GM18909 (cell line): Measurements from ENCODE around the gene CLEC16A.

ENCODE experiments used
- ATAC-seq: cut with Tn5 transposase; IDR thresholded peaks from one replicate; pipeline ENCODE4 v1.9.1; 2021; ENCODE audit warnings: mild to moderate bottlenecking; ENCODE audit not compliant: unreplicated experiment, poor library complexity

CLEC16A gene

DNA sequence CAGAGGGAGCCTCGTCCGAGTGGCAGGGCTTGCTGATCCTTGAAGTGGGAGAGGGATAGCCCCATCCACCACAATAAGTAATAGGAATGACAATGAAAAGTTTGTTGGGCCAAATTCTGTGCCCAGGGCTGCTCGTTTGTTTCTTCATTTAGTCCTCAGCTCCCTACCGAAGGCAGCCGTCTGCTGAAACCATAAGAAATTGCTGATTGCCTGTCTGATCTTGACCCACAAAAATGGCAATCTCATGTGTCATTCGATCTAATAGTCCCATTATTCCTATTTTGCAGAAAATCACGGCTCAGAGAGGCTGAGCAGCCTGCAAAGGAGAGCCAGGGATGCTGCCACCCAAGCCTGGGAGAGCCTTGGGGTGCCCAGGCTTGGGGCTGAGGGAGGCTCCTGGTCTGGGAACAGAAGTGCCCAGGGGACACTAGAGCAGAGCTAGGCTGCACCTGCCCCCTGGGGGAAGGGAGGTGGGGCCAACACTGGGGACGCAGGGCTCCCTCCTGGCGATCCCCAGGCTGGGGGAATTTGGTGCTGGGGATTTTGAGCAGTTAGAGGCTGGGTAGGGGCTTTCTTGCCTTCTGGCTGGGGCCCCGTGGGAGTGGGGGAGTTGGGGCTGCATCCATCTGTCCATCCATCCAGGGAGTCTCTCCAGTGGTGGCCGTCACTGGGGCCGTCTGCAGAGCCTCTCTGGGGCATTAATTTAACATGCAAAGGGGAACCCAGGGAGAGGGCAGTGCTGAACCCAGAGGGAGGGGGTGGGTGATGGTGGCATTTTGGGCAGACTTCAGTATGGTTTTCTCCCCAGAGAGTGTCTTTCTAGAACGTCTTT is 258.1 kb downstream of the CLEC16A start:
- no peak for ATAC-seq

DNA sequence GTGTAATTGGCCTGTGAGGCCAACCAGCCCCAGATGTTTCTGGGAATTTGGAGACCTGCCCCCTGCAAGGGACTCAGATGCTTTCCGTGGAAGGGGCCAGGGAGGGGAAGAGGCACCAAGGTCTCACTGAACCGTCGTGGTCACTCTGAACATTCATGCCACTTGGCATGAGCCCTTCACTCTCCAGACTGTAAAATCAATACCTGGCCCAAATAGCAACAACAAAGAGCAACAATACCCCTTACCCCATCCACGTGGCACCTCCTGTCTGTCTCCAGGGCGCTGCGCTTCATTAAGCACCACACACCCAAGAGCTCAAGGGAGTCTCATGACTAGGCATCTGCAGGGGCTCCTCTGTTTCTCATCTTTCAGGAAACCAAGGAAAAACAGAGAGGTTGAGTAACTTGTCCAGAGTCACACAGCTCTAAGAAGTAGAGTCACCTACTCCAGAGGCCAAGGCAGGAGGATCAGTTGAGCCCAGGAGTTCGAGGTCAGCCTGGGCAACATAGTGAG is 258.8 kb downstream of the CLEC16A start:
- no peak for ATAC-seq

DNA sequence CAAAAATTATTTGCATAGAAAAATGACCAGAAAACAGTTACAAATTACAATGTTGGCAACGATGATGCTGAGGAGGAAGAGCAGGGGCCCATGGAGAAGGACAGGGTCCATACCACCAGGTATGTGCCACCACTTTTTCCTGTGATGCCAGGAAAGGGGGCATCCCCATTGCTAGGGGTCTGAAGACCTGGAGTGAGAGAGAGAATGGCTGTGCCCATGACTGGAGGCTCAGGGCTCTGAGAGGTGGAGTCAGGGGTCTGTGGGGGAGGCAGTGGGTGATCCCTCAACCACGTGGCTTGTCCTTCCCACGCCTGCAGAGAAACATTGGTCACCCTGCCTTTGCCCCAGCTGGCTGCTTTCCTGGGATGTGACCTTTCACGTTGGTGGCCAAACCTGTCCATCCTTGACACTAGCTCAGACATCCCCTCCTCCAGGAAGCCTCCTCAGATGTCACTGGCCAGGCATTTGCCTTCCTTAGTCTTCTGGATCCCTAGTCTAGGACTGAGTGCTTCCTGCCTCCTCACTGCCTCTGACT is 260.2 kb downstream of the CLEC16A start:
- no peak for ATAC-seq

DNA sequence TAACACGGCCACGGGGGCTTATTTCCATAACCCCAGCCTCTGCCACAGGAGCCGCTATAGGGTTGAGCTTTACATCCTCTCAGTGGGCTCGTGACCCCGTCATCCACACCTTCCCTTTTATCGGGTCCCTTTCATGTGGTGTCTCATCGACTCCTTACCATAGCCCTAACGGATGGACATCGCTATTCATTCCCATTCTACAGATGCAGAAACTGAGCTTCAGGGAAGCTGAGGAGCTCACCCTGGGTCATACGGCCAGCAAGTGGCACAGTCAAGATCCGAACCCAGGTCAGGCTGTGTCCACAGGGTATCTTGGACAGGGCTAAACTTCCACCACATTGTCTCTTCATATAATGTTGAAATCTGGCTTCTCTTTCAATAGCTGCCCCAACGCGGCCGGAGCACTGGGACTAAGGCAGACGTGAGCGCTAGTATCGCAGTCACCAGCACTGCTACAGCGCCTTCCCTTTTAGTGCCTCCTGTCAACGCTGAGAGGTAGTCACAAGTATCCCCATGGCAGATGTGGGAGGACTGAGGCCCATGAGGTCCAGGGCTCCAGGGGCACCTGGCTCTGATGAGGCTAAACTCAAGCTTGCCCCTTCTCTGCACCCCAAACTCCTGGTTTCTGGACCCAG is 260.8 kb downstream of the CLEC16A start:
- ATAC-seq: no peak

DNA sequence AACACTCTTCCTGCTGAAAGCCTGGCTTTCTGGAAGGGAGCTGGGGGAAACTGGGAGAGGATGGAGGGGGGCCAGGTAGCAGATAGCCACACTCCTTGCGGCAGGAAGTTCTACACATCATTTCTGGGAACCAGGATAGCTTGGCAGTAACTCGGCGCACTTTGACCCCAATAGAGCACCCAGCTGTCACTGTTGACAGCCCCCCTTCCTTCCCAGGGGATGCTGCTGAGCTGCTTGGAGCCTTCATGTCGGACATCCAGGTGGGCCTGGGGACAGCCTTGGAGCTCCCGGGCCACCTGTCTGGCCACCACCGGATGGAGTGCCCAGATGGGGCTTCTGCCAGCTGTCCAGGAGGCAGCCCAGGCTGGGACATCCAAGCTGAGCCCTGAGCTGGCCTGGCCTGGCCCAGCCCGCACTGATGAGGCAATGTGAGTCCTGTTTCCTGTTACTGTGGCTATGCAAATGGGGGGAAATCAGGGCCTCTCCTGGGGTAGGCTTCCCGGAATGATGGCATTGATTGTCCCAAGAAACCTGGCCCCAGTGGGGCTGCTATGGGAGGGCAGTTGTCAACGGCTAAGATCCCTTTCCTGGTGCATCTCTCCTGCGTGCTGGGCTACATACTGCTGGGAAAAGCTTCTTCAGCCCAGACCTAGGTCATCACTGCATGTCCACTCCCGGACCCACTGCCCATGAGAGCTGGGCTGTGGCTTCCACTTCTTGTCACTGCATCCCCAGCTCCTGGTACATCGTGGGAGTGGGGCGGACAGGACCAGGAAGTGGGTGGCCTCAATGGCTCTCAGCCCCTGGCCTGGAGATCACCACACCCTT is 261.6 kb downstream of the CLEC16A start:
- ATAC-seq: no peak

DNA sequence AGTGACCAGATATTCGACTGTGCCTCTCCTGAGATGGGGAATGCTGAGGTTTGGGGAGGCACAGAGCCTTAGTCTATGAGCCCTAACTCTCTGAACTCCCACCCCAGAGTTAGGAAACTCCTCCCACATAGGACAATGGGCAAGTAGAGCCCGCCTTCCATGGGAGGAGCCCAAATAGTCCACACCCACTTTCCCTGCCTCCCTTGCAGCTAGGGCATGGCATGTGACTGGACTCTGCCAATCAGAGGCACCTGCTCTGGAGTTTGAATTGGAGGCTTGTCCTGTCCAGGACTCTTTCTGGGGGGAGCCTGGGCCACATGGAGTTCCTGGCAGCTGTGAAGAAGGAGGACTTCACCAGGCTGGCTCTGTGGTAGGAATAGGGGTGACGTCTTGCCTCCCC is 263.3 kb downstream of the CLEC16A start:
- no peak for ATAC-seq

DNA sequence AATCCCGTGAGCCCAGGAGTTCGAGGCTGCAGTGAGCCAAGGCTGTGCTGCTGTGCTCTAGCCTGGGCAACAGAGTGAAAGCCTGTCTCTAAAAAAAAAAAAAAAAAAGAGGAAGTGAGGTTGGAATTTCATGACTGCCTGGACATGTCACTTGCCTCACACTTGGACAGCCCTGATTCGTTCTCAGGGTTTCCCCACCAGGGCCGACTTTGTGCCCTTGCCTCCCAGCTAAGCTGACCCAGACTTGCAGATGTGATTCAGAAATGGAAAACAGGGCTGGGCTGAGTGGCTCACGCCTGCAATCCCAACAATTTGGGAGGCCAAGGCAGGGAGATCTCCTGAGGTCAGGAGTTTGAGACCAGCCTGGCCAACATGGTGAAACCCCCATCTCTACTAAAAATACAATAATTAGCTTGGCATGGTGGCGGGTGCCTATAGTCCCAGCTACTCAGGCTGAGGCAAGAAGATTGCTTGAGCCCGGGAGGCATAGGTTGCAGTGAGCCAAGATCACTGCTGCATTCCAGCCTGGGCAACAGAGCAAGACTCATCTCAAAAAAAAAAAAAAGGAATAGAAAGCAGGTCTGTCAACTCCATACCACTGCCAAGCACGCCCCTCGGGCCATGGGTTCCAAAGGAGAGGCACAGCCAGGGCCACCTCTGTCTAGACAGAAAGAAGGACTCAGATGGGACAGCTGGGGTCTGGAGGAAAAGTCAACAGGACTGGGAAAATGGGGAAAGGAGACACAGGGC is 264.7 kb downstream of the CLEC16A start:
- no peak for ATAC-seq

DNA sequence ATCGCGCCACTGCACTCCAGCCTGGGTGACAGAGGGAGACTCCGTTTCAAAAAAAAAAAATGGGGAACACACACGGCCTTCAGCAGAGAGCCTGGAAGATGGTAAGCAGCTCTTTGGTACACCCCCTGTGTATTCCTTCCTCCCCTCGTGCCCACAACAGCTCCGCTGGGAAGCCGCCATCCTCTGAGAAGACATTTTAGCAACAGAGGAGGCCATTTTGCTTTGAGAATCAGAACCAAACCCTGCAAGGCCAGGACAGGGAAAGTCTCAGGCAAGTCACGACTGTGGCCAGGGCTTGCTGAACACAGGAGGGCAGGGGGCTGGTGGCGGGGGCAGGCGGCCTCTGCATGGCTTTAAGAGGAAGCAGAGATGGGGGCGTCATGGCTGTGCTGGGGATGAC is 265.9 kb downstream of the CLEC16A start:
- ATAC-seq: no peak

DNA sequence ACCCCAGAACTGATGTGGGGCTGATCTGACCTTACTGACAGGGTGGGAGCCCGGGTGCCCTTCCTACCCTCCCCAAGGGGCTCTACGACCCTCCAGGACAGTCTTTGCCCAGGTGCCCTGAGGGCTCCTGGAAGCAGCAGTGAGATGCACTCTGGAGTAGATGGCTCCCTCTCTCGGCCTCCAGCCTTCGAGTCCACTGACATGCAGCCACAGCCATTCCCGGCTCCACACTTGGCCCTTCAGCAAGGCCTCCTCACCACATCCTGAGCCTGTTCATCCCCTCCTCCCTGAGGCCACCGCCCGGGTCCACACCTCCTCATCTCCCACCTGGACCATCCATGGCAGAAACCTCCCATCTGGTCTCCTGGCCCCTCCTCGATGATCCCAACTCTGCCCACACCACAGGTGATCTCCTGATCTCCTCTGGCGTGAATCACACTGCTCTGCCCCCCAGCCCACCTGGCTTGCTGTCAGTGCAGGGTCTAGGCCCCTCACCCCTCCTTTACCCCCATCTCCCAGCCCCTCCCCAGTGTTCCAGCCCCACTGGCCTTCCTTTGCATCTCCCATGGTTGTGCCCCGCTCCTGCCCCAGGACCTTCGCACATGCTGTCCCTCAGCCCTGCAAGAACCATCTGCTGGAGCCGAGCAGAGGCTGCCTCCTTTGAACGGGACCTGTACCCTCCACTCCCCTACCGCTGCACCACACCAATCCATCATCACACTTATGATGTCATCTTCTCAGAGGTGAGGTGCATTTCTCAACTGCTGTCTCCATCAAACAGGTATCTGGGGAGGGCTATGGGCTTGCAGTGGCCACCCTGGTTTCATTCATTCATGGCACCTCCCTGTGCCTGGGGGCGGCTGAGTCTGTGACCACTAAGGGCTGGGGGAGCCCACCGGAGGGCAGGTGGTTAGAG is 267.0 kb downstream of the CLEC16A start:
- no peak for ATAC-seq

DNA sequence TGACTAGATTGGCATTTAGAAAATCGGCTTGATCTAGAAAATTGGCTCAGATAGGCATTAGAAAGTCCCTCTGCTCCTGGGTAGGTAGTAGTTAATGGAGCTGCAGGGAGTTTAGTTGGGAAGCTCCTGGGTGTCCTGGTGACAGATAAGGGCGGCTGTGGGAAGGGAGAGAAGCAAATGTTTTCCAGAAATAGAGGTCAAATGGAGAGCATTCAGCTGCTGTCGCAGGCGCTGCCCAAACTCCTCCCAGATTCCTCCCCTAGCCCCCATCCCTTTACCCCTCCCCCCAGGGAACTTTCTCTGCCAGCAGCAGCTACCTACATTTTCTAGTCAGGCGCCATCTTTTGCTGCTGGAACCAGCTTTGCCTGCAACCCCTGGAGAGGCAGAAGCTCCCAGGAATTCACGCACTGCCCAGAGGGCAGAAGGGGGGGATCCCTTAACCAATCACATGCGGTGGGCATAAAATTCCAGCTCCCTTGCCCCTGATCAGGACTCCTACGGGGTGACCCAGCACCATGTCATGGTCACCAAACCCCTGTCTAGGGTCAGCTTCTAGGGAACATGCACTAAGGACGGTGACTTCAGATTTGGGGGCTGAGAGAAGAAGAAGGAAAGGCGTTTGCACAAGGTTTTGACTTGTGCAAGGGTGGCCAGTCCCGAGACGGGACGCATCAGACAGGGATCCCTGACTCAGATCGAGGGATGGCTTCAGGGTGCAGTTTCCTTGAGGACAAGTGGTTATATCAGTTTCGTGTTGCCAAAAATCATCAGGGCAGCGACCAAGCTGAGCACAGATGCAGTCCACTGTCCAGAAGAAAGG is 267.8 kb downstream of the CLEC16A start:
- ATAC-seq: no peak

DNA sequence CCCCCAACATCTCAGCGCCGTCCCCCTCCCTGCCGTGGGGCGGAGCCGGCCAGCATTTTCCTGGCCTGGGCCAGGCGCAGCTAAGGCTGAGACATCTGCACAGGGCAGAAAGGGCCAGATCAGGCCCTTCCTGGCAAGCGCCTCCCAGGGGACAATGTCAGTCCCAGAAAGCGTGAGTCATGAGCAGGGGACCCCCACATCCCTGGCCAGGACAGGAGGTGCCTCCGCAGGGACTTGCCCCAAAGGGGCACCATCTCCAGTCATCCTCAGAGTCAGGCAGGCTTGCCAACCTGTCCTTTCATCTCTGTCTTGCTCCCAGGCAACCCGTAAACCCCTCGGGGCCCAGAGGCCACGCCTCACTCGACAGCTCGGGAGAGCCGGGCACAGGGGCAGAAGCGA is 268.4 kb downstream of the CLEC16A start:
- no peak for ATAC-seq

DNA sequence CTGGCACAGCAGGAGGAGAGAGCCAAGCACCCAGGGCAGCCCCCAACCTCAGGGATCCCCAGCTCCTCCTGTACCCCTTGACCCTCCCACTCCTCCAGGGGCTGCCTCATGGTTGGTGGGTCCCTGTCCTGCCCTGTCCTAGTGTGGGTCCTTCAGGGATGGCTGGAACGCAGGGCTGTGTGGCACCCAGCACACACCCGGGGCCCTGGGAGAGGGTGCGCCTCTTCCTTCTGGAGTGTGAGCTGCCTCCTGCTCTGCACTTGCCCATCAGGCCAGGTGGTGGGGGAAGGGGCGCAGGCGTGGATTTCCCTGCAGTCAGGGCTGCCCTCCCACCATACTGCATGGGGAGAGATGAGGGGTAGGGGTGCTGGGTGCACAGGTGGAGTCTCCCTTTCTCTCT is 269.0 kb downstream of the CLEC16A start:
- no peak for ATAC-seq

DNA sequence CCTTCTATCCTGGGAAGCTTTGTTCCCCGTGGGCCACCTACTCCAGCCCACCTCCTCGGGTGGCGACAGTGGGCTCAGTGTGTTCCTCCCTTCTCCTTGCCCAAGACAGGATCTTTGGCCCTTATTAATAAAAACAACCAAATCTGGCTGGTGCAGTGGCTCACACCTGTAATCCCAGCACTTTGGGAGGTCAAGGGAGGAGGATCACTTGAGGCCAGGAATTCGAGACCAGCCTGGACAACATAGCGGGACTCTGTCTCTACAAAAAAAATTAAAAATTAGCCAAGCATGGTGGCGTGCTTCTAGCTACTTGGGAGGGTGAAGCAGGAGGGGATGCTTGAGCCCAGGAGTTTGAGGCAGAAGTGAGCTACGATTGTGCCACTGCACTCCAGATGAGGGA is 269.4 kb downstream of the CLEC16A start:
- ATAC-seq: no peak

DNA sequence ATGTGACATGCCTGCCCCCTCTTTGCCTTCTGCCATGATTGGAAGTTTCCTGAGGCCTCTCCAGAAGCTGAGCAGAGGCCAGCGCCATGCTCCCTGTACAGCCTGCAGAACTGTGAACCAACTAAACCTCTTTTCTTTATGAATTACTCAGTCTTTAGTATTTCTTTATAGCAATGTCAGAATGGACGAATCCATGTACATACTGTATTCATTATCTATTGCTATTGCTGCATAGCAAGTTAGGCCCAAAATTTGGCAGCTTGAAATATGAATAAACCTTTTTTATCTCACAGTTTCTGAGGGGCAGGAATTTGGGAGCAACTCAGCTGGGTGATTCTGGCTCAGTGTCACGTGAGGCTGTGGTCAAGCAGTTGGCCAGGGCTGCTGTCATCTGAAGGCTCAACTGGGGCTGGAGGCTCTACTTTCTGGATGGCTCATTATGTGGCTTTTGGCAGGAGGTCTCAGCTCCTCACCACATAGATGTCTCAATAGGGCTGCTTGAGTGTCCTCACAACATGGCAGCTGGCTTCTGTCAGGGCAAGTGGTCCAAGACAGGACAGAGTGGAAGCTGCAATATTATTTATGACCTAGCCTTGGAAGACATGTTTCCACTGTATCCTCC is 271.7 kb downstream of the CLEC16A start:
- ATAC-seq: no peak

DNA sequence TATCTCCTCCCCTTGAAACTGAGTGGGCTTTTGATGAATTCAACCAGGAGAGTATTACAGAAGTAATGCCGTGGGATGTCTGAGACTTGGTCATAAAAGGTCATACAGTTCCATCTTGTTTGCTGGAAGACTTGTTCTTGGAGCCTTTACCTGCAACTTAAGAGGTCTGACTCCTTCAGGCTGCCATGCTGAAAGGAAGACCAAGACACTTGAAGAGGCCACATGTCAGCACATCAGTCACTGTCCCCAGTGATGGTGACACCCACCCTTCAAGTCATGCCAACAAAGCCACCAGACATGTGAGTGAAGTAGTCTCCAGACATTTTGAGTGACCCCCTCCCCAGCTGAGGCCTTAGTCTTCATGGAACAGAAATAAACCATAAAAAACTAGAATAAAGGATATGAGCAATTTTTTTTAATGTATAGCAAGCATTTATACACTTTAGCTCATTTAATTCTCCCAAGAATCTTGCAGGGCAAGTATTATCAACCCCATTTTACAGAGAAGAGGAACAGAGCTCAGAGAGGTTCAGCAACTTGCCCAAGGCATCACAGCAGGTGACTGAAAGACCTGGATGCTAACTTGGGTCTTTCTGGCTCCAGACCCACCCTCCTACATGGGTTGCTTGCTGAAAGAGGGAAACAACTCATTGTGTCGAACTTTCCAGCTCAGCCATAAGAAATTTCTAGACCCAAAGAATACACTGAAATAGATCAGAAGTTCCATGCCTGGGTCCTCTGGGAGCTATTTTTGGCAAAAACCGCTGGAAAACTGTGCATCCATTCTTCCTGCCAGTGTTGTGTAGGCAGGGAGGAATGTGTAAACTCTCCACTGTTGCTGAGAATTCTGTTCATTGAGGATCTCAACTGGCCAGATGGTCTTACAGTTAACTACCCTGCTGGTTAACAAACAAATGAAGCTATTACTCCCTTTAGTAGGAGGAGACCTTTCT is 273.6 kb downstream of the CLEC16A start:
- ATAC-seq: no peak

DNA sequence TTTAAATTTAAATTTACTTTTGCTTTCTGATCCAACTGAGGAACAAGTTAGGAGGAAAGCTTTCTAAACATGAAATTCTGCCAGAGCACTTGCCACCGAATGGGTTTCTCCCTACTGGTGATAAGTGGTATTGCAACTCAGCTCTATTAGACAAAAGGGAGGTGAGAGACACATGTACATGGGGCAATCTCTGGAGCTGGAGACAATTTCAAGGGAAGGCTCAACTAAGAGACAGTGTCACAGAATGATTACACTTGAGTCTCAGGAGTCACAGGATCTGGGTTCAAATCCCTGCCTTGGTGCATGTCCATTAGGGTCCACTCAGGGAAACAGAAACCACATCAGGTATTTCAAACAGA is 274.2 kb downstream of the CLEC16A start:
- ATAC-seq: no peak

DNA sequence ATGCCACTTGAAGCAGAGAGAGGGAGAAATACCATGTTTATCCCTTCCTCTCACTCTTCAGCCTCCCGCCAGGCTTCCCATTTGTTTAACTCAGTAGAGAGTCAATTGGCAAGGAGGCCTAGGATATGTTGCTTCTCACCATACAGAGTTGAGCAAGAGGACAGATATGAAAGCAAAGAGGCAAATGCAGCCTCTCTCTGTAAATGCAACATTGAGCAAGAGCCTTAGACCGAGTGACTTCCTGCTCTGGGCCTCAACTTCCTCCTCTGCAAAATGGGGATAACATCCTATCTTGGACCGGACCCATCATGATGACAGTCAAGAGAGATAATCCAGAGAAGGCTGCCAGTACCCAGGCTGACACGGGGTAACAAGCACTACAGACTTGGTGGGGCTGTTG is 274.8 kb downstream of the CLEC16A start:
- no peak for ATAC-seq
